Stimulated activated naive CD8-positive, alpha-beta T cell treated with anti-CD3 and anti-CD28 coated beads, Interleukin-15, Interleukin-2, amounts not matched to agents 100 U/mL and 50 U/mL, for 24 hours (primary cell): ENCODE results near the gene ELL2.
"Not testable (repeated sequence)": the region's sequence is repeated elsewhere in the genome, so short reads cannot be mapped to it uniquely, and the experiment has no call there.

Experiments
- ATAC-seq: fragments of 150-1000 bp; cut with Tn5 transposase; one replicate; pipeline ENCODE4 v1.10.0; 2021
- DNase-seq: peaks from one replicate; pipeline ENCODE4 v3.0.0; 2021

ELL2 gene

GRCh38 chr5:95859661-95860060 lies 102.0 kb downstream of the ELL2 start:
- ATAC-seq (no peak), DNase-seq (no peak)

- peak; percentile 94 for DNase-seq
Measured at GRCh38 chr5:95858661-95859595, 102.7 kb downstream of the ELL2 start.

DNA sequence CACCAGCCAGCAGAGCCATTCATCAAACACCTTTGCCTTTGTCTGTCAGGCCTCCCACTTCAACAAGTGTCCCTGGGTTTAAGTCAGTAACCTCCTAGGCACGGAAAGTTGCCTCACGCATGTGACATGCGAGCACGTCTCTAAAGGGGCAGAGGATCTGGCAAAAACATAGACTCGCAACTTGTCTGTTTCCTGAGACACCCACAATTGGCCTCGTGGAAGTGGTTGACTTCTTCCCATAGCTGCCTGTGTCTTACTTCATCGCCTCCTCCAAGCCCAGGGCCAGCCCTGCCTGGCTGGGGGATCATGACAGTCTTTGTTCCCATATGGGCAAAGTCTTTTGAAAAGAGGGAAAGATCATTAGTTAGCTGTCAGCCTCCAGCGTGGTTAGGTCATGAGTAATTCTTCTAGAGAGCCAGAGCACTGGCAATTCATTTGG lies 103.6 kb downstream of the ELL2 start:
- ATAC-seq = no peak

More at GRCh38 chr5:95858661-95859595, 102.7 kb downstream of the ELL2 start:
- peak; percentile 99 for ATAC-seq

DNA sequence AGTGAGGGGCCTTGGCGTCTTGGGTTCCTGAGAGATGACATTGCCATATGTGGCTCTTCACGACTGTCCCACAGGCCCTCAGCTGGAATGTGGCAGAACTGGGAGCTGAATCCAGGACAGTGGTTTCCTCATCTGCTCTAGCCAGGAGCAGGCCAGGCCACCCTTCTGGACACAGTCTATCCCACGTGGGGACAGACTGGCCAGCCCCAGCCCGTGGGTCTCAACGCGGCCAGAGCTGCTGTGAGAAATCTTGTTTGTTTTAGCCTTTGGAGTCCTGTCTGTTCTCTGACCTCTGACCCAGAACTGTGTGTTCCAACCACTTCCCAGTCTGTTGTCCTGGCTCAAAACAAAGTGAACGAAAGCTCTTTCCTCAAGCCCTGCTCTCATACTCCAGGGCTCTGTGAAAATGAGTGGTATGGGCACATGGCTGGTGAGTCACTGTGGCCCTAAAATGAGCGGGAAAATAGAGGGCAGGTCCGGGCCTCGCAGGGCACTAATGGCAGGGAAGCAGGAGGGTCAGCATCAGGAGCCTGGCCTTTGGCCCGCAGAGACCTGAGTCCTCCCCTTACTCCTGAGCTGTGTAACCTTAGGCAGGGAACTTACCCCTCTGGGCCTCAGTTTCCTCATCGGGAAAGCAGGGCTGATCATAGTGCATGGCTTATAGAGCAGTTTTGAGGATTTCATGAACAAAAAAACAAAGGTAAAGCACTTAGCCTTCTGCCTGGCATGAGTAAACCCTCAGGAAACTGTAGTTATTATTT lies 104.3 kb downstream of the ELL2 start:
- DNase-seq (no peak), ATAC-seq (no peak)

More for the DNA sequence above, 103.6 kb downstream of the ELL2 start:
- no peak for DNase-seq

GRCh38 chr5:95856501-95856981 lies 105.1 kb downstream of the ELL2 start:
- ATAC-seq = no peak
- no peak for DNase-seq

- no peak for ATAC-seq
Measured at GRCh38 chr5:95853490-95853889, 108.2 kb downstream of the ELL2 start.

GRCh38 chr5:95852567-95852966 lies 109.1 kb downstream of the ELL2 start:
- ATAC-seq (no peak), DNase-seq (no peak)

More at GRCh38 chr5:95853490-95853889, 108.2 kb downstream of the ELL2 start:
- DNase-seq = no peak

- ATAC-seq, DNase-seq: not testable (repeated sequence)
Measured at GRCh38 chr5:95851141-95851540, 110.5 kb downstream of the ELL2 start.

- no peak for DNase-seq
- no peak for ATAC-seq
Measured at GRCh38 chr5:95850391-95850894, 111.2 kb downstream of the ELL2 start.

DNA sequence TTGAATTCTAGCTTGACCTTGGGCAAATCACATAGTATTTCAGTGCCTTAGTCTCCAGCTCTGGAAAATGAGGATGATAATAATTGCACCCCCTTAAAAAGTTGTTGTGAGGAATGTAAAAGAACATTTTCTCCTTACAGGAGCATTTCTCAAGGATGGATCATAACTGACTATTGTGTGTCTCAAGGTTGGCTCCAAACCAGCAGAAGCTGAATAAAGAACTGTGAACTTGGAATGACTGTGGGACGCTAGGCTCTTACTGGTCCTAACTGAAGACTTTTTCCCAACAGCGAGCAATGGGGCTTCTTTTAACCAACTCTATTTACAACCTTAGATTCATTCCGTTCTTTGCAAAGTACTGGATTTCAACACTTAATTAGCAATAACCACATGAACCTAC lies 113.0 kb downstream of the ELL2 start:
- ATAC-seq (no peak), DNase-seq (no peak)

DNA sequence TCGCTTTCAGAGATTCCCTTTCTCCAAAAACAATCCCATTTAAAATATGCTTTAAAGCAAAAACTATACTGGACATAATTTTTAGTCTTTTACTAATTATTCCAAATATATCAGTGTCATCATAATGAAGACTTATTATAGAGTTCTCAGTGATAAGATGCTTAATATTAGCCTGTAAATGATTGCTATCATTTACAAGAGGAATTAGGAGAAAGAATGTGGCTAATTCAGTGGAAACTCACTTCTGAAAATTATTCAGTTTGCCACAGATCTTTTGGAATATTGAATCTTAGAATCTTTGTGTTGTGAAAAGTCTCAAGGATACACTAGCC lies 114.4 kb downstream of the ELL2 start:
- DNase-seq = no peak
- ATAC-seq = no peak

GRCh38 chr5:95846554-95847260 lies 114.9 kb downstream of the ELL2 start:
- DNase-seq (peak; percentile 69), ATAC-seq (peak; percentile 53)

DNA sequence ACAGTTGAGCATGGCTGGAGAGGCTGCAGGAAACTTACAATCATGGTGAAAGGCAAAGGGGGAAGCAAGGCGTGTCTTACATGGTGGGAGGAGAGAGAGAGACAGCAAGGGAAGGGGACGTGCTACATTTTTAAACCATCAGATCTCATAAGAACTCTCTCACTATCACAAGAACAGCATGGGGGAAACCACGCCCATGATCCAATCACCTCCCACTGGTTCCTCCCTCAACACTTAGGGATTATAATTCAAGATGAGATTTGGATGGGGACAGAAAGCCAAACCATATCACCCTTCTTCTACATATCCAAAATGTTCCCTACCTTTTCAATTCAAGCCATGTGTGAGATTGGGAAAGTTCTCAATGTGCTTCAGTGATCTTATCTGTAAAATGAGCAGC lies 116.3 kb downstream of the ELL2 start:
- DNase-seq = no peak
- ATAC-seq = no peak

DNA sequence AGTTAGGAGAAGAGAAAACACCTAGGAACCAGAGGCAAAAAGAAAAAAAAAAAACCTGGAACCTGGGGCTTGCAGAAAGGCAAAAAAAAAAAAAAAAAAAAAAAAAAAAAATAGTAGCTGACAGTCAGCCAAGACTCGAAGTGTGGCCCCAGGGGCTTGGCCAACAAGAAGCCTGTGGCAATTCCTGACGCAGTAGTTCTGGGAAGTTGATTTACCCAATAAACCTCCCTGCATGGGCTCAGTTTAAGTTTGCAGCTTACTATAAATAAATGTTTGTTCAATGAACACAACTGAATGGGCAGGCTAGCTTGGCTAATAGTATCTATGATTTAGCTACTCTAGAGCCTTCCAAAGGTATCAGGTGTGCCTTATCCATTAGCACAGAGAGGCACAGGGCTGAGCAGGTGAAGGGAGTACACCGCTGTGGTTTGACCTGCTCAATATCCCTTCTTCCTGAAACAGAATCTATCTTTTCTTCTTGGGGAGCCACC lies 117.9 kb downstream of the ELL2 start:
- ATAC-seq = no peak
- DNase-seq = no peak

GRCh38 chr5:95842854-95843544 lies 118.7 kb downstream of the ELL2 start:
- peak; percentile 70 for DNase-seq
- ATAC-seq = peak; percentile 87

GRCh38 chr5:95841914-95842812 lies 119.5 kb downstream of the ELL2 start:
- DNase-seq (no peak), ATAC-seq (no peak)

DNA sequence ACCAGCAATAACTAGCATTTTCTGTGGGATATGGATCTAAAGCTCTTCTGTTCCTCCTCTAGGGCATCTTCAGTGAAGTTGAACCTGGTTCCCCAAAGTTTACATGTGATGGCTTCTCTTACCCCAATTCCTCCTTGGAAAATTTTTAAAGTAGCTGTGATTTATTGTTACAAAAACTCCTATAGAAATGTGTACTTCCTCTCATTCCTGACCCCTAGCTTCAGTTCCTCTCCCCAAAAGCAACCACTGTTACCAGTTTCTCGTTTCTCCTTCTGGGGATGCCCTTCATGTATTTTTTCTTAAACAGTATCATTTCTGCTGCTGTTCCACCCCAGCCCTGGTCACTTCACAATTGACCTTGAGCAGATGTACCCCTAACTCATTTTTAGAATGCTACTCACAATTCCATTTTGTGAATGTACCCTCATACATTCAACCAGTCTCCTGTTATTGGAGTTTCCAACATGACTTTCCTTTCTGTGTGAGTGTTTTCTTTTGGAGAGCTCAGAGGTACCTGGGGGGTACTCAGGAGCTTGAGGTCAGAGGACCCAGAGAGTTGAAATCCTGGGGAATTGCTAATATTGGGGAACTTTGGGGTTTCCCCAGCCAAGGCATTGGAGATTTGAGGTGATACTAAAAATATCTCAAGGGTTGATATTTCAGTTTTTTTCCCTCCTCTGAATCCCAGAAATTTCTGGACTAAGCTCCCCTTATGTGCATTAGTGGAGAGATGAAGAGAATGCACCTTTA lies 120.5 kb downstream of the ELL2 start:
- DNase-seq (no peak), ATAC-seq (no peak)

- ATAC-seq (no peak), DNase-seq (no peak)
Measured at GRCh38 chr5:95839658-95840057, 122.0 kb downstream of the ELL2 start.

DNA sequence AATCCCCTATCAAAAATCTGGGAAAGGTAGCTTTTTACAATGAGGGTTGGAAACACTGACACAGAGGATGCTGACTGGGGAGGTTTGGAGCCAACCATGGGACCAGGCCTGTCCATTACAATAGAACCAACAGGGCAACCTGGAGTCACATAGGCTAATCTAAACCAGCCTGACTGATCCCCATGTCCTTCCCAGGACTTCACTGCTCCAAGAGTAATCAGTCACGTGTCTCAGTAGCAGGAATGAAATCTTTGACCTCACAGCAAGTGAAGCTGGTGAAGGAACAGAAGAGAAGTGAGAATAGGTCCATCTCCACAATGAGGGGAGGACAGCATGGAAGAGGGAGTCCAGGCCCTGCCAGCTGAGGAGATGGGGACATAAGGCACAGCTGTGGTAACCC lies 123.1 kb downstream of the ELL2 start:
- ATAC-seq (no peak), DNase-seq (no peak)
